T-helper 1 cell treated with Interleukin-12 subunit alpha and Interleukin-12 subunit beta and Interleukin-4 antibody, amounts not matched to agents 30 μg/mL and 1 μg/mL, for 36 hours (primary cell): ENCODE measurements around the gene TFE3.

Experiments used
- H3K27ac Mint-ChIP-seq: one replicate; pipeline ENCODE4 v1.8.0; 2021; ENCODE audit warnings: mild to moderate bottlenecking, mixed read lengths
- H3K27me3 Mint-ChIP-seq: one replicate; pipeline ENCODE4 v1.8.0; 2021; ENCODE audit warnings: low read depth, mixed read lengths
- H3K36me3 Mint-ChIP-seq: one replicate; pipeline ENCODE4 v1.8.0; 2021; ENCODE audit warnings: low read depth, mixed read lengths
- H3K4me1 Mint-ChIP-seq: one replicate; pipeline ENCODE4 v1.8.0; 2021; ENCODE audit warnings: low read depth, mixed read lengths
- H3K4me3 Mint-ChIP-seq: one replicate; pipeline ENCODE4 v1.8.0; 2021; ENCODE audit warnings: mild to moderate bottlenecking, moderate library complexity, mixed read lengths
- H3K9me3 Mint-ChIP-seq: one replicate; pipeline ENCODE4 v1.8.0; 2021; ENCODE audit warnings: mixed read lengths

Gene TFE3

GRCh38 chrX:49067285-49068120 is 24.3 kb upstream of the TFE3 start:
- H3K27me3 Mint-ChIP-seq, result no peaks in the 10 kb centered on the region
- no peaks in the 10 kb centered on the region for H3K9me3 Mint-ChIP-seq
- no peak overlapping the region for H3K27ac Mint-ChIP-seq
- H3K4me1 Mint-ChIP-seq, result no peaks in the 10 kb centered on the region
- peaks cover 11% of the 10 kb centered on the region for H3K36me3 Mint-ChIP-seq
- H3K4me3 Mint-ChIP-seq, result no peak overlapping the region

- H3K4me3 Mint-ChIP-seq, result no peak overlapping the region
- H3K27ac Mint-ChIP-seq, result no peak overlapping the region
- H3K9me3 Mint-ChIP-seq, result no peaks in the 10 kb centered on the region
- no peaks in the 10 kb centered on the region for H3K27me3 Mint-ChIP-seq
- no peaks in the 10 kb centered on the region for H3K4me1 Mint-ChIP-seq
- H3K36me3 Mint-ChIP-seq, result peaks cover 8% of the 10 kb centered on the region
These were observed 23.5 kb upstream of the TFE3 start for GRCh38 chrX:49066690-49067089.

DNA sequence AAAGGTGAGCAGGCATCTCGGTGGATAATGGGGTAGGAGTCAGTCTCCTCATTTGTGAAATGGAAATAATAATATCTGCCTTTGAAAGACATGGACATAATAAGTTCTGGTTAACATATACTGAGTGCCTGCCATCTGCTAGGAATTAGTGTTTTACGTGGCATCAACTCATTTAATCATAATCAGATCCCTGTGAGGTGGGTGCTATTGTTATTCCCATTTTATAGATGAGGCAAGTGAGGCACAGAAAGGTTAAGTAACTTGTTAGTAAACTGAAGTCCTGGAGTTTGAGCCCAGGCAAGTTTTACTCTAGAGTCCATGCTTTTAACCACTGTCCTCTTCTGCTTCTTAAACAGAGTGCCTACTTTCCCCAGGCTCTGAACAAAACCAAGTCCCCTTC is 23.1 kb upstream of the TFE3 start:
- peaks cover 5% of the 10 kb centered on the region for H3K36me3 Mint-ChIP-seq
- no peak overlapping the region for H3K27ac Mint-ChIP-seq
- H3K9me3 Mint-ChIP-seq, result no peaks in the 10 kb centered on the region
- no peak overlapping the region for H3K4me3 Mint-ChIP-seq
- no peaks in the 10 kb centered on the region for H3K27me3 Mint-ChIP-seq
- H3K4me1 Mint-ChIP-seq, result no peaks in the 10 kb centered on the region

- no peaks in the 10 kb centered on the region for H3K4me1 Mint-ChIP-seq
- H3K9me3 Mint-ChIP-seq, result no peaks in the 10 kb centered on the region
- H3K27ac Mint-ChIP-seq, result no peak overlapping the region
- H3K4me3 Mint-ChIP-seq, result no peak overlapping the region
- H3K36me3 Mint-ChIP-seq, result no peaks in the 10 kb centered on the region
- H3K27me3 Mint-ChIP-seq, result no peaks in the 10 kb centered on the region
These were observed 21.6 kb upstream of the TFE3 start for GRCh38 chrX:49064735-49065134.

DNA sequence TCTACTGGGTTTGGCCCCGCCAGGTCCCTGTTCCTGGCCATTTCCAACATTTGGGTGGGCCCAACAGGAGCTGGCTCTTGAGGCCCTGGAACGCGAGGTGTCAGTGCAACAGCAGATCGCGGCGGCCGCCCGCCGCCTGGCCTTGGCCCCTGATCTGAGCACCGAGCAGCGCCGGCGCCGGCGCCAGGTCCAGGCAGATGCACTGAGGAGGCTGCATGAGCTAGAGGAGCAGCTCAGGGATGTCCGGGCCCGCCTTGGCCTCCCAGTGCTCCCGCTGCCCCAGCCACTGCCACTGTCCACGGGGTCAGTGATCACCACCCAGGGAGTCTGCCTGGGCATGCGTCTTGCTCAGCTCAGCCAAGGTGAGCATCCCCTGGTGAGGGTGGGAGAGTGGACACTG is 21.1 kb upstream of the TFE3 start:
- Mint-ChIP-seq H3K27ac (no peak overlapping the region), H3K27me3 (no peaks in the 10 kb centered on the region), H3K4me3 (no peak overlapping the region), H3K9me3 (no peaks in the 10 kb centered on the region), H3K36me3 (no peaks in the 10 kb centered on the region), H3K4me1 (no peaks in the 10 kb centered on the region)

- no peaks in the 10 kb centered on the region for H3K27me3 Mint-ChIP-seq
- no peak overlapping the region for H3K27ac Mint-ChIP-seq
- no peak overlapping the region for H3K4me3 Mint-ChIP-seq
- no peaks in the 10 kb centered on the region for H3K4me1 Mint-ChIP-seq
- H3K9me3 Mint-ChIP-seq, result no peaks in the 10 kb centered on the region
- H3K36me3 Mint-ChIP-seq, result no peaks in the 10 kb centered on the region
These were observed 20.6 kb upstream of the TFE3 start for GRCh38 chrX:49063715-49064114.

- Mint-ChIP-seq H3K27me3 (no peaks in the 10 kb centered on the region), H3K36me3 (no peaks in the 10 kb centered on the region), H3K9me3 (no peaks in the 10 kb centered on the region), H3K27ac (no peak overlapping the region), H3K4me1 (no peaks in the 10 kb centered on the region), H3K4me3 (no peak overlapping the region)
These were observed 18.8 kb upstream of the TFE3 start for GRCh38 chrX:49061916-49062315.

GRCh38 chrX:49061490-49061889 is 18.3 kb upstream of the TFE3 start:
- H3K4me3 Mint-ChIP-seq, result no peak overlapping the region
- H3K36me3 Mint-ChIP-seq, result no peaks in the 10 kb centered on the region
- no peak overlapping the region for H3K27ac Mint-ChIP-seq
- H3K27me3 Mint-ChIP-seq, result no peaks in the 10 kb centered on the region
- H3K4me1 Mint-ChIP-seq, result no peaks in the 10 kb centered on the region
- no peaks in the 10 kb centered on the region for H3K9me3 Mint-ChIP-seq

- Mint-ChIP-seq H3K4me1 (no peaks in the 10 kb centered on the region), H3K27me3 (no peaks in the 10 kb centered on the region), H3K27ac (no peak overlapping the region)
These were observed 17.8 kb upstream of the TFE3 start for GRCh38 chrX:49060914-49061313.

DNA sequence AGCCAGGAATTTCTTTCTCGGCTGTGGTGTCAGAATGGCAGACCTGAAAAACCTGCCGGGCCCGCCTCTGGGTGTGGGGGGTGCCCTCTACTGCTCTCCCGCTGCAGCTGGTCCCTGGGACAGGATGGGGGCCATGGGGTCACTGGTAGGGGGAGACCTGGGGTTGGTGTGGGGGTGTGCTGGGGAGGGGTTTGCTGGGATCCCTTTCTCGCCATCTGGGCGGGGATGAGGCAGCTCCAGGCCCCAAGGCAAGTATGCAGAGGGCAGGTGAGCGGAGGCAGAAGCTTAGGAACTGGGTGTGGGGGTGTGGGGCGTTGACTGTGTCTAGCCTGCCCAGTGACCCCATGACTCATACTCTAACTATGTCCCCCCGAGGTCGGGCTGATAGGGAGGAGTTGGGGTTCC is 16.5 kb upstream of the TFE3 start:
- H3K36me3 Mint-ChIP-seq, result no peaks in the 10 kb centered on the region
- peaks cover 2% of the 10 kb centered on the region for H3K4me1 Mint-ChIP-seq
- no peak overlapping the region for H3K4me3 Mint-ChIP-seq
- H3K27ac Mint-ChIP-seq, result no peak overlapping the region
- no peaks in the 10 kb centered on the region for H3K27me3 Mint-ChIP-seq
- no peaks in the 10 kb centered on the region for H3K9me3 Mint-ChIP-seq

More at GRCh38 chrX:49060914-49061313, 17.8 kb upstream of the TFE3 start:
- no peaks in the 10 kb centered on the region for H3K36me3 Mint-ChIP-seq
- no peak overlapping the region for H3K4me3 Mint-ChIP-seq
- H3K9me3 Mint-ChIP-seq, result no peaks in the 10 kb centered on the region

DNA sequence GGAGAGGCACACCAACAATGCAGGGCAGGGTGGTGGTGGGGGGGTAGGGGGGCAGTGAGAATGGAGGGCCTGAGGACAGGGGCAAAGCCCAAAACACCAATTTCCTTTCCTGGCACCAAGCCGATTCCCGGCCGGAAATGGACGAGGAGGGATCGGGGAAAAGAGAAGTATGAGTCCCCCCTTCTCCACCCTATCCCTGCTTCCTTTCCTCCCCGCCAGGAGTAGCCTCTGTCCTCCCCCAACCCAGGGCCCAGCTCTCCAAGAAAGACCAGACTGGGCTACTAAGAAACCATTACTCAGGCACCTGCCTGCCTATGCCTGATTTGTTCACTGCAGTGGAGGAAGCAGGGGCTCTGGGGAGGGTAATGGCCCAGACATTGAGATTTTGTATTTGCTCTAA is 16.0 kb upstream of the TFE3 start:
- H3K27ac Mint-ChIP-seq, result no peak overlapping the region

DNA sequence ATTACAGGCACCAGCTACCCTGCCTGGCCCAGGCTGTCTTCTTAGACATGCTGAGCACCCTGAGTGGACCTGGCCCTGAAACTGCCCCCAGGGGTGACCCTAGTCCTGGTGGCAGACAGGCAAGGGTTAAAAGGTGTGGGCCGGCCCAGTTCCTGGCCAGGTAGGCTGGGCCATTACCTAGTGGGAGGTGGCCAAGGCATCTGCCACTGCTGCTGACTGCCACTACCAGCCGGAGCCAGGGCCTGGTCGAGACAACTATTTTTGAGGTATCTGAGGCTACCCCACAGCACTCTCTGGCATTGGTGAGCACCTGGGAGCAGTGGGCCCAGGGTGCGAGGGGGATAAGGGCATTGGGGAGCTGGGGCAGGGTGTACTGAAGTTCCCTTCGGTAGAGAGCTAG is 15.6 kb upstream of the TFE3 start, which contains the start of gene CCDC120:
TSS of gene CCDC120 (plus strand) at position 206 of the 400 bp plus-strand sequence. CDS start 3,043 bp downstream, outside the sequence.
- no peaks in the 10 kb centered on the region for H3K27me3 Mint-ChIP-seq
- H3K27ac Mint-ChIP-seq, result no peak within 1 kb of the TSS
- H3K4me3 Mint-ChIP-seq, result no peak within 1 kb of the TSS
- H3K36me3 Mint-ChIP-seq, result peaks cover 6% of the 10 kb centered on the region
- peaks cover 10% of the 10 kb centered on the region for H3K4me1 Mint-ChIP-seq
- H3K9me3 Mint-ChIP-seq, result no peaks in the 10 kb centered on the region

More for the DNA sequence above, 16.0 kb upstream of the TFE3 start:
- Mint-ChIP-seq H3K4me3 (no peak overlapping the region), H3K27me3 (no peaks in the 10 kb centered on the region), H3K9me3 (no peaks in the 10 kb centered on the region), H3K36me3 (peaks cover 4% of the 10 kb centered on the region), H3K4me1 (peaks cover 7% of the 10 kb centered on the region)

- Mint-ChIP-seq H3K4me3 (peak overlapping the region; percentile 89), H3K27me3 (no peaks in the 10 kb centered on the region), H3K4me1 (peaks cover 20% of the 10 kb centered on the region), H3K36me3 (peaks cover 9% of the 10 kb centered on the region), H3K27ac (peak overlapping the region; percentile 89), H3K9me3 (no peaks in the 10 kb centered on the region)
These were observed 11.1 kb upstream of the TFE3 start for GRCh38 chrX:49054073-49054762.

DNA sequence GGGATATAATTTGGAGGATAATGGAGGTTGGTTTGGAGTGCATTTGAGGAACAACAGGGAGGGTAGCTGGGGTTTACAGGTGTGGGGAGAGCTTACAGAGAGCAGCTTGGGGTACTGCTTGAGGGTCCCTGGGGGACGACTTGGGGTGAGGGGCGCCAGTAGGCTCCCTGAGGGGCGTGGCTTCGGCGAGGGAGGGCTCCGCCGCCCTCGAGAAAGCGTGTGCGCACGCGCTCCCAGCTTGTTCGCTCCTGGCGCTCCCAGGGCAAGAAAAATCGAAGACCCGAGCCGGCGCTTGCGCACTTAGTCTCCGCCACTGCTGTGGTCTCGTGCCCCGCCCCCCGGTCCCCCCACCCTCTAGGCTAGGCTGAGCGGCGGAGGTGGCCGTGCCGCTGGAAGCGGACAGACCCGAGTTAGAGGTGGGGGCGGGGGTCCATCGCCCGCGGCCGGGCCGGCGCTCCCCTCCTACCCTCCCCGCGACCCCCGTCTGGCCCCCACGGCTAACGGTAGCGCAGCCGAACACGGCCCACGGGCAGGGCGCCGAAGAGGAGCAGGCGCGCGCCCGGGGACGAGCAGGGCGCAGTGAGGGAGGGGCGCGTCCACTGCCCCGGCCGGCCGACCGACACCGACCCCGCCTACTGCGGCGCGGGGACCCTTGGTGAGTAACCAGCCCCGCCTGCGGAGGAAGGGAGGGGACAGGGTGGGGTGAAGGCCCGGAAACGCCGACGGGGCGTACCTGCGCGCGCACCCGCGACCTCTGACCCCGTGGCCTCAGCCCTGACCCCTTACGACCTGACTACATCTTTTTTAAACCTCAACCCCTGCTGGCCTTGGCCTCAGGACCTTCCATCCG is 10.3 kb upstream of the TFE3 start:
- Mint-ChIP-seq H3K27ac (peak overlapping the region; percentile 89), H3K27me3 (no peaks in the 10 kb centered on the region), H3K4me3 (peak overlapping the region; percentile 89), H3K4me1 (peaks cover 20% of the 10 kb centered on the region), H3K9me3 (no peaks in the 10 kb centered on the region), H3K36me3 (peaks cover 9% of the 10 kb centered on the region)
